ENCODE measurements around the gene CD83. TPM values are rescaled to one million over a fixed set of nuclear protein-coding genes. Genes with fewer than 3 reads are reported as not detected.

Gene CD83
- total RNA-seq, 4 donors from 2014 or later: 4.9 to 20.4 (median 12.4) TPM

DNA sequence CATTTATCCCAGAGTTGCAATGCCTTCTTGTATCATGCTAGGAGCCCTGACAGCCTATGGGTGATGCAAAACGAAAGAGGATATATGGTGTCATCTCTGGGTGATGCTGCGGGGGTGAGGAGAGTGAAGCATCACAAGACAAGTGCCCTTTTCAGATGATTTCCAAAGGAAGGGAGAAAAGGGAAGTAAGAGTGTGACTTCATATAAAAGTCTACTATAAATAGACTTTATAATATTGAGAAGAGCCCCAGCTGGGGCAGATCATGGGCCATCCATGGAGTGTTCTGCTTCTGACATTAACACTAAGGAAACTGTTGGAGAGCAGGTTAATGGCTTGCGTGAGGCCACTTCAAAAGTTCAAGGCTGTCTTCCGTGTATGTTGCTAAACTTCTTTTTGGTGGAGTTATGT lies 4.4 kb downstream of the CD83 start:
- no peak for ATAC-seq (ENCODE audit: low FRiP score)
- no peak for DNase-seq (ENCODE audit: low spot score)
- TF ChIP-seq, protein P1, sequence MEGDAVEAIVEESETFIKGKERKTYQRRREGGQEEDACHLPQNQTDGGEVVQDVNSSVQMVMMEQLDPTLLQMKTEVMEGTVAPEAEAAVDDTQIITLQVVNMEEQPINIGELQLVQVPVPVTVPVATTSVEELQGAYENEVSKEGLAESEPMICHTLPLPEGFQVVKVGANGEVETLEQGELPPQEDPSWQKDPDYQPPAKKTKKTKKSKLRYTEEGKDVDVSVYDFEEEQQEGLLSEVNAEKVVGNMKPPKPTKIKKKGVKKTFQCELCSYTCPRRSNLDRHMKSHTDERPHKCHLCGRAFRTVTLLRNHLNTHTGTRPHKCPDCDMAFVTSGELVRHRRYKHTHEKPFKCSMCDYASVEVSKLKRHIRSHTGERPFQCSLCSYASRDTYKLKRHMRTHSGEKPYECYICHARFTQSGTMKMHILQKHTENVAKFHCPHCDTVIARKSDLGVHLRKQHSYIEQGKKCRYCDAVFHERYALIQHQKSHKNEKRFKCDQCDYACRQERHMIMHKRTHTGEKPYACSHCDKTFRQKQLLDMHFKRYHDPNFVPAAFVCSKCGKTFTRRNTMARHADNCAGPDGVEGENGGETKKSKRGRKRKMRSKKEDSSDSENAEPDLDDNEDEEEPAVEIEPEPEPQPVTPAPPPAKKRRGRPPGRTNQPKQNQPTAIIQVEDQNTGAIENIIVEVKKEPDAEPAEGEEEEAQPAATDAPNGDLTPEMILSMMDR (IDR thresholded peaks at IDR 0.05): no peak

DNA sequence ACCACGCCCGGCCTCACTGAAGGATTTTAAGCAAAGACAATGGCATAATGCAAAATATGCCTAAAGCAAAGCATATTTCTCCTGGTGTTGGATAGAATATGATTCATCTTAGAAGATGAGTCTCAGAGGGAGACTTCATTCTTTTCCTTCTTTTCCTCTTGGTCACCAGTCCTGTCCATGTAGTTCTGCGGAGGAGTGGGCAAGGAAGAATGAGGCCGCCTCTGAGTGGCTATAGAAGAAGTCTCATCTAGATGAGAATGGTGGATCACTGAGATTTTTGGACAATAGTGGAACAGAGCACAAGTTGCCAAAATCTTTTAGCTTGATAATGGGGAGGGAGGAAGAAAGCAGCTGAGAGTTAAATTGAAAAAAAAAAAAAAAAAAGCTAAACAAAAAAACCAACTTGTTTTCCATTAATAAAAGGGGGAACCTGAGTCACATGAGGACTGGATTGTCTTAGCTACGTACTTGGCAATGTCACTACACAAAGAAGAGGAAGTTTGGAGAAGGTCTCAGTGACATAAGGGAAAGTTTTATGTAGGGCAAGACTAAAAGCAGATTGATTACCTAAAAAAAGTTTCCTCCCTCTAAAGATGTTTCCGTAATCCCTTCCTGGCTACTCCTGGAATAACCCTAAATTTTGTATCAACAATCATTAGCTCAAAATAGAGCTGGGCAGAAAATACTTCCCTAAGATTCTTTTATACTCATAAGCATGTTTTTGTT lies 6.0 kb downstream of the CD83 start:
- DNase-seq (ENCODE audit: low spot score) (no peak), ATAC-seq (ENCODE audit: low FRiP score) (no peak)
- TF ChIP-seq, protein P1 (IDR thresholded peaks at IDR 0.05): no peak

DNA sequence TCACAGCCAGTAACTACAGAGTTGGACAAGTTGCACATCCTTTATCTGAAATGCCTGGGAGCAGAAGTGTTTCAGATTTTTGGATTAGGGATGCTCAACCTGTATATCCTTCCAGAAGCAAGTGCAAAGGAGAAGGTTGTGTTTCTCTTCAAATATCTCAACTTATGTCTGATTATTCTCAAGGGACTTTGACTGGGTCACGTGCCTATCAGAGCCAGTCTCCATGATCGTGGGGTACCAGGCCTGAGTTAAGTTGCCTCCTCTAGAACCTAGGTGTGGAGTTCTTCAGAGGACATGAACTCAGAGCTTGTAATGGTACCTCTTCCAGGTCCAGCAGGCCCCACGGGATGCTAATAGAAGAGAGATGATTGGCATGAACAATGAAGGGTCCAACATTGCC lies 7.8 kb downstream of the CD83 start:
- TF ChIP-seq, protein P1 (IDR thresholded peaks at IDR 0.05): no peak
- DNase-seq (ENCODE audit: low spot score) (no peak), ATAC-seq (ENCODE audit: low FRiP score) (no peak)

DNA sequence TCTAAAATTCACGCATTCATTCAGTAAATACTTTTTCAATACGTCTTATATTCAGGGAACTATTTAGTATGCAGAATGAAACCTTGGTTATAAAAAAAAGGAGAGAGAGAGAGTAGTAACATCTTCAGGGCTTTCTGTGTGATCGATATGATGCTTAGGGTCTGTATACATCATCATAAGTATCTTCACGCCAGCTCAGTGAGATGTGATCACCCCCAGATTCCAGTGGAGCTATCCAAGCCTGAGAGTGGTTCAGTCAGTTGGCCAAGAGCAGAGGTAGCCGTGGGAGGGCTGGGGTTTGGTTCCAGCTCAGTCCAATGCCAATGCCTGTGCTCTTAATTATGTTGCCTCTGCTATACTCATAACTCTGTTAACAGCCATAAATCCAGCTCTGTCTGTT lies 8.6 kb downstream of the CD83 start:
- TF ChIP-seq, protein P1 (IDR thresholded peaks at IDR 0.05): no peak
- ATAC-seq (ENCODE audit: low FRiP score): peak; percentile 82

DNA sequence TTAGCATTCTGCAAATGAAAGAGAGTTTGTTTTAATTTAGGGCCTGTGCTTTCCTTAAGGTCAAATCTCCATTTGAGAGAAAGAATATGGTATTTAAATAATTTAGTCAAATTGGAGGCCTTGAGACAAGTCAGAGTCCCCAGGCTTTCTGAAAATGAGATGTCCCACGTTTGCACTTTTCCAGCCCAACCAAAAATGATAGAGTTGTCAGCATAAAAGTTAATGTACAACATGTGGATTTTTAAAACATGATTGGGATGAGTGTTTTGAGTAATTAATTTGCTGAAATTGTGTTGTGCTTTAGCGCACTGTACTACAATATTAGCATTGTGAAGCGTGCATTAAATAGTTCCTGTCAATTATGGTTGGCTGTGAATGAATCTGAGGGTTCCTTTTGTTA lies 10.0 kb downstream of the CD83 start:
- TF ChIP-seq, protein P1 (IDR thresholded peaks at IDR 0.05): no peak
- ATAC-seq (ENCODE audit: low FRiP score) (no peak), DNase-seq (ENCODE audit: low spot score) (no peak)

More for the DNA sequence above, 8.6 kb downstream of the CD83 start:
- DNase-seq (ENCODE audit: low spot score): no peak

DNA sequence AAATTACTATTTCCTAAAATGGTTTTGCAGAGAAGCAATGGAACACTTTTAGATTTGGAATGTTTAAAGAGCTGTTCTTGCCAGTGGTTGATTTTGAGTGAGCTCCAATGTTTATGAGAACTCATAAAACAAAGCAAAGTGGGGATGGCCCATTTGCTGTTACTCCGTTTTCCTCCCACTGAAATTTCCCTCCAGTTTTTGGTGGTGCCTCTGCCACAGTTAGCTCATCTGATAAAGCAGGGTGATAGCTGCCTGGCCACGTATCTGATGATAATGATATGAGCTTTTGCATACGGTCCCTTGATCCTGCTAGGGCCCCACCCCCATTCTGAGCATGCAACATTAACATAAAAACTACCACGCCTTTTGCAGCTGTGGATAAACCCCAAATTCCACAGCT lies 10.4 kb downstream of the CD83 start:
- ATAC-seq (ENCODE audit: low FRiP score) (no peak), DNase-seq (ENCODE audit: low spot score) (no peak)
- TF ChIP-seq, protein P1 (IDR thresholded peaks at IDR 0.05): no peak

DNA sequence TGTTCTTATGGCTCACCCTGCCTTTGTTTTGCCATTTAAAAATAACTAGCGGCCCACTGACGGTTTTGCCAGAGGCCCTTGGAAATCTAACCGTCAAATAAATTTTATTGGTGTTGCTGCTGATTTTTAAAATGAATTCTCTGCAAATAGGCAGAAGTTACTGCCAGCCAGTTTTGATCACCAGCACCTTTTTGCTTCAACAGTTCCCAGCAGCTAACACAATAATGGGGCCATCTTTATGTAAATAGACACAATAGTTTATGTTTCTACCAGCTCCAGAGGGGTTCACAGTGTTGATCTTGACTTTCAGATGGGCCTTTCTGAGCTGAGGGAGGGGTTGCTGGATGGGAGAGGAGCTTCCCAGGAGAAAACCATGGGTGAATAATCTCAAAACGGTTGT lies 11.2 kb downstream of the CD83 start:
- ATAC-seq (ENCODE audit: low FRiP score) (no peak), DNase-seq (ENCODE audit: low spot score) (no peak)
- TF ChIP-seq, protein P1 (IDR thresholded peaks at IDR 0.05): no peak

All from omental fat pad (tissue), 4 donors.